OCI-LY7 (cell line): ENCODE data around the gene DOHH. TPM values are rescaled to one million over a fixed set of nuclear protein-coding genes. Genes with fewer than 3 reads are reported as not detected.
"Not testable (repeated sequence)": the region's sequence is repeated elsewhere in the genome, so short reads cannot be mapped to it uniquely, and the experiment has no call there.

ENCODE experiments used
- BruUV-seq: library from RNA; stranded (reverse); fragments of 400-500 nt; replicated peaks from 2 replicates; lab custom pipeline; 2021; lab: Mats Ljungman, UMichigan
- CTCF ChIA-PET: fragments of 300-600 bp; sonication (Branson Sonifier 250); formaldehyde crosslinking; loops from one replicate; lab custom pipeline; 2022; ENCODE audit warnings: antibody characterized with exemption; ENCODE audit not compliant: unreplicated experiment; lab: Charles Lee
- POLR2A ChIA-PET: fragments of 300-600 bp; sonication (Branson Sonifier 250); formaldehyde crosslinking; loops from one replicate; lab custom pipeline; 2022; ENCODE audit warnings: antibody characterized with exemption; lab: Charles Lee
- DNase-seq: peaks from one replicate; pipeline ENCODE4 v3.0.0-alpha.2; 2015; ENCODE audit warnings: low spot score
- H2AFZ ChIP-seq: fragments of 200-600 bp; sonication (generic), shearing (Covaris generic); 2 replicates; pipeline ENCODE4 v1.6.1; 2014; ENCODE audit warnings: mild to moderate bottlenecking, antibody characterized with exemption, low read length, moderate library complexity
- H3K27ac ChIP-seq: fragments of 200-600 bp; sonication (generic); 2 replicates; pipeline ENCODE4 v1.5.1; 2014; ENCODE audit warnings: mixed run types, low read depth, mild to moderate bottlenecking, moderate library complexity, low read length, inconsistent platforms; ENCODE audit not compliant: poor library complexity, severe bottlenecking
- H3K36me3 ChIP-seq: fragments of 200-600 bp; sonication (generic); 2 replicates; pipeline ENCODE4 v1.6.1; 2014; ENCODE audit warnings: mild to moderate bottlenecking, antibody characterized with exemption, low read length, moderate library complexity, mixed read lengths; ENCODE audit not compliant: insufficient read depth
- H3K4me1 ChIP-seq: fragments of 200-600 bp; sonication (generic); 2 replicates; pipeline ENCODE4 v1.5.1; 2014; ENCODE audit warnings: mild to moderate bottlenecking, low read length; ENCODE audit not compliant: insufficient read depth, poor library complexity, severe bottlenecking
- H3K4me2 ChIP-seq: fragments of 200-600 bp; sonication (generic); 2 replicates; pipeline ENCODE4 v1.6.1; 2014; ENCODE audit warnings: mild to moderate bottlenecking, low read length
- H3K4me3 ChIP-seq: fragments of 200-600 bp; sonication (generic); 2 replicates; pipeline ENCODE4 v1.5.1; 2014; ENCODE audit warnings: mild to moderate bottlenecking, low read depth, low read length; ENCODE audit not compliant: poor library complexity, severe bottlenecking
- H3K79me2 ChIP-seq: fragments of 200-600 bp; sonication (generic); 2 replicates; pipeline ENCODE4 v1.6.1; 2016; ENCODE audit warnings: low read depth, mild to moderate bottlenecking, low read length, moderate library complexity, mixed read lengths; ENCODE audit not compliant: insufficient read depth
- H3K9me2 ChIP-seq: fragments of 200-600 bp; sonication (generic); 2 replicates; pipeline ENCODE4 v1.6.1; 2016; ENCODE audit warnings: mild to moderate bottlenecking, low read length, mixed read lengths; ENCODE audit not compliant: insufficient read depth
- H3K9me3 ChIP-seq: fragments of 200-600 bp; sonication (generic); 2 replicates; pipeline ENCODE4 v1.6.1; 2014; ENCODE audit warnings: mild to moderate bottlenecking, mixed run types, low read length, mixed read lengths
- H4K20me1 ChIP-seq: fragments of 200-600 bp; sonication (generic); 2 replicates; pipeline ENCODE4 v1.6.1; 2014; ENCODE audit warnings: mild to moderate bottlenecking, antibody characterized with exemption, low read length, moderate library complexity, mixed read lengths; ENCODE audit not compliant: insufficient read depth
- CTCF ChIP-seq: fragments of 200-600 bp; sonication (generic); conservative IDR thresholded peaks from 2 replicates; pipeline ENCODE4 v1.5.1; 2014; ENCODE audit warnings: mild to moderate bottlenecking, antibody characterized with exemption, low read length, moderate library complexity, mixed read lengths
- EZH2phosphoT487 ChIP-seq: fragments of 200-600 bp; sonication (generic); IDR thresholded peaks from 2 replicates; pipeline ENCODE4 v1.6.1; 2018; ENCODE audit warnings: low read depth, borderline replicate concordance, mild to moderate bottlenecking, mixed run types, antibody characterized with exemption, low read length, moderate library complexity, mixed read lengths
- intact Hi-C: fragments of 100-400 bp; cut with micrococcal nuclease; formaldehyde crosslinking; loops from one replicate; pipeline ENCODE4 v1.10.0; 2022; ENCODE audit not compliant: unreplicated experiment
- total RNA-seq, 2 experiments: library from RNA; depleted of rRNA in 1 of 2; stranded (reverse); fragments of >200 nt in 1 of 2; shearing (Covaris generic) in 1 of 2; gene quantifications; 2 replicates each; pipeline ENCODE4 v1.2.3, GENCODE V29; 2014 to 2022

Gene DOHH
- total RNA-seq, 2 experiments from 2014 or later, result 11.3 to 13.1 TPM

DNA sequence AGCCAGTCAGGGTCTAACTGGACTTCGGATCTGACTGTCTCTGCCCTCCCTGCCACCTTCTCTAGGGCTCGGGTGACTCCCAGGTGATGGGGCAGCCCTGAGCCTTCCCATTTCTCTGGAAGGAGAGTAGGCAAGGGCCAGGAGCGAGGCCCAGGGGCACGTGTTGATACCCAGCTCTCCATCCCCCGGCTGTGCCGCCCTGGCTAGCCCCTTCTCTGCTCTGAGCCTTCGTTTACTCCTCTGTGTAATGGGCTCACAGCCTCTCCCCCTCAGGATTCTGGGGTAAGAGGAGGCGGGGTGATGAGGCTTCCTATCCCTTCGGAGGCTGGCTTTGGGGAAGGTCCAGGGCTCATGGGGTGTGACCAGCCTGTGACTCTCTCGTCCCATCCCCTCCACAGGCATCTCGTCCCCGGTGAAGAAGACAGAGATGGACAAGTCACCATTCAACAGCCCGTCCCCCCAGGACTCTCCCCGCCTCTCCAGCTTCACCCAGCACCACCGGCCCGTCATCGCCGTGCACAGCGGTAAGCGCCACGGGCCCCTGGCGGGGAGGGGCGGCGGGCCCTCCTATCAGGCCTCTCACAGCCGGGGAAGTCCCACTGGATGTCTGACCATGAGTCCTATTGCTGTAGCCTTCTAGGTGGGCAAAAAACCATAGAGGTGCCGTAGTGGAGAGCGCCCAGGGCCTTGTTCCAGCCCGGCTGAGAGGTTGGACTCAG lies 51.7 kb downstream of the DOHH start:
- H3K4me3 ChIP-seq, result no peak overlapping the region
- no peaks in the 10 kb centered on the region for H3K4me1 ChIP-seq
- BruUV-seq, result no TSS peak
- H3K9me2 ChIP-seq, result no peaks in the 10 kb centered on the region
- intact Hi-C loops, result no loop called here
- no peak overlapping the region for H3K27ac ChIP-seq
- CTCF ChIA-PET, result no interaction called here
- no peak for DNase-seq
- no peak overlapping the region for H2AFZ ChIP-seq
- no peaks in the 10 kb centered on the region for H3K9me3 ChIP-seq
- no peaks in the 10 kb centered on the region for H3K36me3 ChIP-seq
- POLR2A ChIA-PET, result no interaction called here
- no peak for TF ChIP-seq EZH2phosphoT487
- no peak for TF ChIP-seq CTCF
- H3K79me2 ChIP-seq, result no peaks in the 10 kb centered on the region
- H3K4me2 ChIP-seq, result no peak overlapping the region
- no peaks in the 10 kb centered on the region for H4K20me1 ChIP-seq

DNA sequence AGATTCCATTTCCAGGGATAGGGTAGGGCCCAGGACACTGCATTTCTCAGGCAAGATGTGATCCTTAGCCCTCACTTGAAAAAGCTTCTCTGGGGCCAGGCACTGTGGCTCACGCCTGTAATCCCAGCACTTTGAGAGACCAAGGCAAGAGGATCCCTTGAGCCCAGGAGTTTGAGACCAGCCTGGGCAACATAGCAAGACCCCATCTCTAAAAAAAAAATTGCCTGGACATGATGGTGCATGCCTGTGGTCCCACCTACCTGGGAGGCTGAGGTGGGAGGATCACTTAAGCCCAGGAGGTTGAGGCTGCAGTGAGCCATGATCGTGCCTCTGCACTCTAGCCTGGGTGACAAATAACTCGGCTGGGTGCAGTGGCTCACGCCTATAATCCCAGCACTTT lies 53.8 kb downstream of the DOHH start:
- not testable (repeated sequence) for H3K27ac ChIP-seq

DNA sequence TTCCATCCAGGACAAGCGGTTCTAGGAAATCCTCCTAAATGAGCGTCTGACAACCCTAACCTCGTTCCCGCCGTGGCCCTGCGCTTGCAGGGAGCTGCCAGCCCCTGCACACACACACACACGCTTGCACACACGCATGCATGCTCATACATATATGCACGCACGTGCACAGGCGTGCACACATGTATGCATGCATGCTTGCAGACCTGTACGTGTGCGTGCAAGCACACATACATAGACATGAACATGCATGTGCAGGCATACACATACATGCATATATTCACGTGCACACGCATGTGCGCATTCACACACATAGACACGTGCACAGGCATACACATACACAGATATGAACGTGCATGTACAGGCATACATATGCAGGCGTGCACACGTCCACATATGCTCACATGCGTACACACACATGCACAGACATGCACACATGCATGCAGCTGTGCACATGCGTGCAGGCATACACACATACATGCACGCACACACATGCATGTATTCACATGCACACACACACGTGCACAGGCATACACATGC lies 55.7 kb downstream of the DOHH start:
- Histone ChIP-seq H3K4me1 (no peaks in the 10 kb centered on the region), H3K9me2 (no peaks in the 10 kb centered on the region), H3K79me2 (no peaks in the 10 kb centered on the region), H3K4me2 (no peak overlapping the region), H3K36me3 (no peaks in the 10 kb centered on the region), H2AFZ (no peak overlapping the region), H3K4me3 (no peak overlapping the region), H4K20me1 (no peaks in the 10 kb centered on the region), H3K27ac (no peak overlapping the region), H3K9me3 (no peaks in the 10 kb centered on the region)
- intact Hi-C loops, result loop anchor here (5.0 kb wide), 1 partner anchor 117 kb away; no protein-coding TSS in a partner anchor
- no peak for DNase-seq
- ChIA-PET POLR2A (no interaction called here), CTCF (no interaction called here)
- no TSS peak for BruUV-seq
- TF ChIP-seq EZH2phosphoT487 (no peak), CTCF (no peak)

More for the DNA sequence above, 53.8 kb downstream of the DOHH start:
- POLR2A ChIA-PET, intact Hi-C loops, H3K4me3 ChIP-seq, H3K4me2 ChIP-seq, H4K20me1 ChIP-seq, H3K9me3 ChIP-seq, H2AFZ ChIP-seq, H3K36me3 ChIP-seq, H3K4me1 ChIP-seq, H3K9me2 ChIP-seq, BruUV-seq, H3K79me2 ChIP-seq, CTCF ChIA-PET, DNase-seq: not testable (repeated sequence)
